Lower lobe of right lung (tissue), 2 donors: Measurements from ENCODE around the gene PPP2R3B. TPM values are rescaled to one million over a fixed set of nuclear protein-coding genes. Genes with fewer than 3 reads are reported as not detected.
"Not testable (repeated sequence)": the region's sequence is repeated elsewhere in the genome, so short reads cannot be mapped to it uniquely, and the experiment has no call there.

Experiments
- ATAC-seq, 2 donors: fragments of 200-7000 bp; cut with Tn5 transposase; one replicate each; pipeline ENCODE4 v1.9.1; 2020 to 2022; ENCODE audit warnings: mild to moderate bottlenecking in 2 of 2, moderate library complexity in 2 of 2
- DNase-seq: peaks from one replicate; pipeline ENCODE4 v3.0.0-alpha.2; 2020
- H3K27ac ChIP-seq: fragments of 200-600 bp; one replicate; pipeline ENCODE4 v1.8.0; 2022
- H3K27me3 ChIP-seq: fragments of 200-600 bp; one replicate; pipeline ENCODE4 v1.8.0; 2022; ENCODE audit warnings: low read depth
- H3K36me3 ChIP-seq: fragments of 200-600 bp; one replicate; pipeline ENCODE4 v1.8.0; 2022; ENCODE audit warnings: mild to moderate bottlenecking
- H3K4me1 ChIP-seq: fragments of 200-600 bp; one replicate; pipeline ENCODE4 v1.8.0; 2022
- H3K4me3 ChIP-seq: fragments of 200-600 bp; one replicate; pipeline ENCODE4 v1.8.0; 2022; ENCODE audit warnings: mild to moderate bottlenecking
- H3K9me3 ChIP-seq: fragments of 200-600 bp; one replicate; pipeline ENCODE4 v1.8.0; 2022
- intact Hi-C: fragments of 100-400 bp; cut with DNase I; formaldehyde crosslinking; loops from one replicate; pipeline ENCODE4 v1.11.0; 2022
- total RNA-seq: library from RNA; stranded (reverse); fragmentation: NEBNext Ultra II Directional; extraction: Animal tissue kit (Norgen Biotek cat#: 25700); gene quantifications from one replicate; pipeline ENCODE4 v1.2.1, GENCODE V29; 2021
- TF ChIP-seq, protein P1 (sequence below): fragments of 200-600 bp; IDR thresholded peaks from one replicate; pipeline ENCODE4 v1.8.0; 2022; ENCODE audit warnings: antibody characterized with exemption, mild to moderate bottlenecking
- donor health status: DM: no; HTN: yes; CAD: no; lungs with severe emphysema.

Gene PPP2R3B
- total RNA-seq, 1 donor from 2014 or later: 11.2 TPM

DNA sequence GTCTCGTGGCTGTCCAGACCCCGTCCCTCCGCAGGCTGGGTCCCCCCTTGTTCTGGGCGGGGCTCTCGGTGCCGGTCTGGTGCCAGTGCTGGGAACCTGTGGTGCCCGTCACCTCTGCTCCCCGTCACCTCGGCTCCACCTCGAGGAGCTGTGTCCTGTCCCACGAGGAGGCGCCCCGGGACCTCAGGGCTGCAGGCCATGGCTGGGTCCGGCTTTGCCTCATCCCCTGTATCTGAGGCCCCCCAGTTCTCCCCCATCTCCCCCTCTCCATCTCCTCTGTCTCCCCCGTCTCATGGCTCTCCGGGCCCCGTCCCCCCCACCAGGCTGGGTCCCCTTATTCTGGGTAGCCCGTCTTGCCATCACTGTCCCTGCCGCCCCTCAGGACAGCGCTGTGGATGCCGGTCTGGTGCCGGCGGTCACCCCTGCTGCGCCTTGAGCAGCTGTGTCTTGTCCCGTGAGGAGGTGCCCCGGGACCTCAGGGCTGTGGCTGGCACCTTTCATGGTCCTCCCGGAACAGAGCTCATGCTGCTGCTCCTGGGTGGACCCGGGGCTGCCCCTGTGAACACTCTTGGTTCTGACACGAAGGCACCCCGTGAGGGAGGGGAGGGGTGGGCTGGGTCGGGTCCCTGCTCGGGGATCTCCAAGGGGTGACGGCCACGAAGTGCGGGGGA, 54.7 kb downstream of the PPP2R3B start:
- no peak for ATAC-seq
- peak; percentile 43 for DNase-seq
- TF ChIP-seq, protein P1, sequence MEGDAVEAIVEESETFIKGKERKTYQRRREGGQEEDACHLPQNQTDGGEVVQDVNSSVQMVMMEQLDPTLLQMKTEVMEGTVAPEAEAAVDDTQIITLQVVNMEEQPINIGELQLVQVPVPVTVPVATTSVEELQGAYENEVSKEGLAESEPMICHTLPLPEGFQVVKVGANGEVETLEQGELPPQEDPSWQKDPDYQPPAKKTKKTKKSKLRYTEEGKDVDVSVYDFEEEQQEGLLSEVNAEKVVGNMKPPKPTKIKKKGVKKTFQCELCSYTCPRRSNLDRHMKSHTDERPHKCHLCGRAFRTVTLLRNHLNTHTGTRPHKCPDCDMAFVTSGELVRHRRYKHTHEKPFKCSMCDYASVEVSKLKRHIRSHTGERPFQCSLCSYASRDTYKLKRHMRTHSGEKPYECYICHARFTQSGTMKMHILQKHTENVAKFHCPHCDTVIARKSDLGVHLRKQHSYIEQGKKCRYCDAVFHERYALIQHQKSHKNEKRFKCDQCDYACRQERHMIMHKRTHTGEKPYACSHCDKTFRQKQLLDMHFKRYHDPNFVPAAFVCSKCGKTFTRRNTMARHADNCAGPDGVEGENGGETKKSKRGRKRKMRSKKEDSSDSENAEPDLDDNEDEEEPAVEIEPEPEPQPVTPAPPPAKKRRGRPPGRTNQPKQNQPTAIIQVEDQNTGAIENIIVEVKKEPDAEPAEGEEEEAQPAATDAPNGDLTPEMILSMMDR: no peak
- peaks cover 22% of the 10 kb centered on the region for H3K27me3 ChIP-seq
- H3K36me3 ChIP-seq: peaks cover 7% of the 10 kb centered on the region
- H3K9me3 ChIP-seq: no peaks in the 10 kb centered on the region
- intact Hi-C loops: no loop called here
- H3K4me1 ChIP-seq: peaks cover 11% of the 10 kb centered on the region
- no peak overlapping the region for H3K4me3 ChIP-seq
- H3K27ac ChIP-seq: no peak overlapping the region

DNA sequence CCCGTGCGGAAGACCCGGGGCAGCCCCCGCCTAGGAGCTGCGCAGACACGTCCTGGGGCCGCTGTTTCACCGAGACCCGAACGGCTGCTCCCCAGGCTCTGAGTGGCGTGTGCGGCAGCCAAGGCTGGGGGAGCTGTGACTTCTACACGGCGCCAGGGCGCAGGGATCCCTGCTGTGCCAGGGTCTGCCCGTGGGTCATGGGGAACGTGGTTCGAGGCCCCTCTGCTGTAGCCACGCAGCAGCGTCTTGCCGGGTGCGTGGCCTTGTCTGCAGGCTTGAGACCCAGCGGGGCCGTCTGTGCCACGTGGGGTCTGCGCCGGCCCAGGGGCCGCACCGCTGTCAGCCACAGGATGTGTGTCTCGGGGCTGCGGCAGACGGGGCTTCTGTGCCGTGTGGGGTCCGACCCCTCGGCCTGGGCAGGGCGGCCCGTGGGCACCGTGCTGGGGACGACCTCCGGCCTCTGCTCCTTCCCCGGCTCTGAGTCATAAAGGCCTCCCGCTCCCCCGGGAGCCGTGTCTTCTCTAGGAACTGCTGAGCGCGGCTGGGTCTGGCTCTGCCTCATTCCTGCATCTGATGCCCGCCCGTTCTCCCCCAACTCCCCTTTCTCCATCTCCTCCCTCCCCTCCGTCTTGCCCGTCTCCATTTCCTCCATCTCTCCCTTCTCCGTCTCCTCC, 55.4 kb downstream of the PPP2R3B start:
- Histone ChIP-seq H3K4me1 (peaks cover 11% of the 10 kb centered on the region), H3K4me3 (peak overlapping the region; percentile 30), H3K9me3 (no peaks in the 10 kb centered on the region), H3K27ac (no peak overlapping the region), H3K36me3 (peaks cover 7% of the 10 kb centered on the region), H3K27me3 (peaks cover 22% of the 10 kb centered on the region)
- intact Hi-C loops: no loop called here
- ATAC-seq: peak; percentile 34 to 36
- TF ChIP-seq, protein P1: no peak
- DNase-seq: peak; percentile 46

DNA sequence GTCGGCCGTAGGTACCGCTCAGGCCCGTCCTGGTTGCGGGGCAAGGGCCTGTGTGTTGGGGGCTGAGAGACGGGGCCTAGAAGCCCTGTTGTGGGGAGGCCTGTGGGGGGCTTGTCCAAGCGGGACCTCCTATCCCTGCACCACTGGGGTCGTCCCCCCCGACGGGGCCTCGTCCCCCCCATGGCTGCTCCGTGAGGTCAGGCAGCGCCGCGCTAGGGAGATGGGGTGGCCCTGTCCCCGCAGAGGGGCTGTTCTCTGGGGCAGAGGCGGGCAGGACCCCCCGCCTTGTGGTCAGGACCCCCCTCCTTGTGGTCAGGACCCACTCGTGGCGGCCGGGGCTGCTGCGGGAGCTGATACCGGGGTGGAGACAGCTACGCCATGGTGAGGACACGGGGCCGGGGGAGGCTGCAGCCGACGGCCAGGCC, 56.0 kb downstream of the PPP2R3B start:
- DNase-seq (peak; percentile 41), ATAC-seq (peak; percentile 29 to 32)
- Histone ChIP-seq H3K27ac (no peak overlapping the region), H3K4me1 (peaks cover 11% of the 10 kb centered on the region), H3K27me3 (peaks cover 22% of the 10 kb centered on the region), H3K36me3 (peaks cover 7% of the 10 kb centered on the region), H3K4me3 (peak overlapping the region; percentile 30), H3K9me3 (no peaks in the 10 kb centered on the region)
- TF ChIP-seq, protein P1: no peak
- intact Hi-C loops: no loop called here

DNA sequence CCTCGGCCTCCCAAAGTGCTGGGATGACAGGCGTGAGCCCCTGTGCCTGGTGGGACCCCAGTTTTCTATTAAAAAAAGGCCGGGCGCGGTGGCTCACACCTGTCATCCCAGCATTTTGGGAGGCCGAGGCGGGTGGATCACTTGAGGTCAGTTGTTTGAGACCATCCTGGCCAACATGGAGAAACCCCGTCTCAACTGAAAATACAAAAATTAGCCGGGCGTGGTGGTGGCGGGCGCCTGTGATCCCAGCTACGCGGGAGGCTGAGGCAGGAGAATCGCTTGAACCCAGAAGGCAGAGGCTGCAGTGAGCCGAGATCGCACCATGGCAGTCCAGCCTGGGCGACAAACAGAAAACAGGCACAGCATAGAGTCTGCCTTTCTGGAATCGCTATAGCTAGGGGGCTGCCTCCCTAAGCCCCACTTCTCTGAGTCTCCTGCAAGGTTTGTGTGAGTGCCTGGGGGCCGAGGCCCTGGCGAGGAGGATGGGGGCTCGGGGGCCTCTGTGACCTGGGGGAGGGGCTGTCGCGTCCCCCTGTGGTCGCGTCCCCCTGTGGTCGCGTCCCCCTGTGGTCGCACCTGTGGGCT, 56.5 kb downstream of the PPP2R3B start:
- Histone ChIP-seq H3K27me3 (peaks cover 22% of the 10 kb centered on the region), H3K4me1 (peaks cover 11% of the 10 kb centered on the region)
- H3K27ac ChIP-seq, H3K9me3 ChIP-seq, H3K36me3 ChIP-seq, intact Hi-C loops, H3K4me3 ChIP-seq, ATAC-seq: not testable (repeated sequence)
- peak; percentile 34 for DNase-seq

DNA sequence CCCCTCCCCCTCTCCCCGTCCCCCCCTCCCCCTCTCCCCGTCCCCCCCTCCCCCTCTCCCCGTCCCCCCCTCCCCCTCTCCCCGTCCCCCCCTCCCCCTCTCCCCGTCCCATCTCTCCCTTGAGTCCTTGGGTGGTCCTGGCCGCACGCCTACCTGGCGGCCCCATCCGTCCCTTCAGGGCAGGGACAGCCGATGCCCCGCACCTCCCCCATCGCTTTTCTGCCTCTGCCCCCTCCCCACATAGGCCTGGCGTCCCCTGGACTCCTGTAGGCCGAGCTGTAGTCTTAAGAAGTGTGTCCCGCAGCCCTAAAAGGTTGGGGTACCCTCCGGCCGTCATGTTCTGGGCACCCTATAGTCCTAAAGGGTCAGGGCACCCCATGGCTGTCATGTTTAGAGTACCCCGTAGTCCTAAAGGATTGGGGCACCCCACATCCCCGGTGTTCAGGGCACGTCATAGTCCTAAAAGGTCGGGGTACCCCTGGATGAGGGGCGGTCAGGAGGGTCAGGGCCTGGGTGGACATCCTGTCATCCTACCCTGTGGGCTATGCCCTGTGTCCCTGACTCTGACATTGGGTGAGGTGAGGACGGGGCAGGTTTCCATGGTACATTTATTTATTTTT, 57.3 kb downstream of the PPP2R3B start:
- TF ChIP-seq, protein P1: no peak
- Histone ChIP-seq H3K4me1 (peaks cover 11% of the 10 kb centered on the region), H3K9me3 (no peaks in the 10 kb centered on the region), H3K36me3 (peaks cover 7% of the 10 kb centered on the region), H3K27ac (no peak overlapping the region), H3K27me3 (peaks cover 22% of the 10 kb centered on the region), H3K4me3 (no peak overlapping the region)
- intact Hi-C loops: no loop called here
- DNase-seq (no peak), ATAC-seq (no peak)
